Cardiac muscle cell (in vitro differentiated cells and primary cell): Measurements from ENCODE around the gene ACAP2. TPM values are rescaled to one million over a fixed set of nuclear protein-coding genes. Genes with fewer than 3 reads are reported as not detected.
"Not testable (repeated sequence)": the region's sequence is repeated elsewhere in the genome, so short reads cannot be mapped to it uniquely, and the experiment has no call there.

Experiments
- DNase-seq, 2 donors: peaks; one replicate each; pipeline versions ENCODE4 v3.0.0 to v3.0.0-alpha.2; 2010 to 2017; ENCODE audit warnings: low read depth in 1 of 2, low spot score in 1 of 2
- H3K27ac ChIP-seq: fragments of 200-600 bp; sonication (generic); 2 replicates; pipeline ENCODE4 v1.5.1; 2016
- H3K27me3 ChIP-seq: fragments of 200-600 bp; sonication (generic); 2 replicates; pipeline ENCODE4 v1.6.0; 2016; ENCODE audit warnings: control low read depth
- H3K36me3 ChIP-seq: fragments of 200-600 bp; sonication (generic); 2 replicates; pipeline ENCODE4 v1.5.1; 2016; ENCODE audit warnings: control low read depth
- H3K4me1 ChIP-seq: fragments of 200-600 bp; sonication (generic); 2 replicates; pipeline ENCODE4 v1.8.1; 2017; ENCODE audit warnings: low read depth, mild to moderate bottlenecking, mixed run types
- H3K4me3 ChIP-seq: fragments of 200-600 bp; sonication (generic); 2 replicates; pipeline ENCODE4 v1.5.1; 2016; ENCODE audit warnings: mild to moderate bottlenecking
- H3K9me3 ChIP-seq: fragments of 200-600 bp; sonication (generic); 2 replicates; pipeline ENCODE4 v1.5.1; 2017; ENCODE audit warnings: low read depth, mild to moderate bottlenecking, control low read depth
- polyA plus RNA-seq: library from polyadenylated mRNA; unstranded; fragments of >200 nt; fragmentation: Nextera tagmentation; extraction: Ambion mirVana; gene quantifications from 2 replicates; pipeline ENCODE4 v1.2.1, GENCODE V29; 2016
- total RNA-seq: library from RNA; depleted of rRNA; stranded (reverse); fragments of >200 nt; gene quantifications from 2 replicates; pipeline ENCODE4 v1.2.3, GENCODE V29; 2016
- TF ChIP-seq, protein P1 (sequence below): IDR thresholded peaks from 2 replicates; pipeline ENCODE4 v1.5.1; 2012; ENCODE audit warnings: low read depth, mild to moderate bottlenecking, low read length

The ACAP2 gene
- total and polyA plus RNA-seq, 2 experiments from 2014 or later = 36.2 to 44.4 TPM

DNA sequence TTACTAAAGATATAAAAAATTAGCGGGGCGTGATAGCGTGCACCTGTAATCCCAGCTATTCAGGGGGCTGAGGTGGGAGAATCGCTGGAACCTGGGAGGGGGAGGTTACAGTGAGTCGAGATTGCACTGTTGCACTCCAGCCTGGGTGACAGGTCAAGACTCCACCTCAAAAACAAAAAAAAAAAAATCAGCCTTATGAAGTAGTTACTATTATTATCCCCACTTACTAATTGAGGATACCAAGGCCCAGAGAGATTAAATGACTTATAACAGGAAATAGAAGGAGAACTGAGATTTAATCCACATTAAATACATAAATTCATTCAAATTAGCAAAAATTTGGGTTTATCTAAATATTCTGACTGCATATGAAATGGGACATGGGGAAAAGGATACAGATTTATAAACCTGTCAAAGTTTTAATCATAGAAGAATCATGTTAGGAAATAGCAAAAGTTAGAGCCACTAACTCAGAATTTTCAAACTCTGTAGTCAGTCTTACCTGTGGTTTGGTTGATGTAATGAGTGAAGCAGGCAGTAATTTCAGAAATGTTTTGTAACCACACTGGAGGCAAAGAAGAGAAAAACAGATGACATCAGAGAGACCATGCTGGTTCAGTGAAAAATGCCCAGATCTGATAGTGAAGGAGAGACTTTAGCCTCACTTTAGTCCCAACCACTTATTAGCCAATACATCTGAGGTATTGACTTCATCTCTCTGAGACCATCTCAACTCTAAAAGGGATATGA is 25.0 kb upstream of the ACAP2 start:
- Histone ChIP-seq H3K27ac (no peak overlapping the region), H3K27me3 (no peaks in the 10 kb centered on the region)
- peak in 1 of 2 donors; percentile 44 for DNase-seq

DNA sequence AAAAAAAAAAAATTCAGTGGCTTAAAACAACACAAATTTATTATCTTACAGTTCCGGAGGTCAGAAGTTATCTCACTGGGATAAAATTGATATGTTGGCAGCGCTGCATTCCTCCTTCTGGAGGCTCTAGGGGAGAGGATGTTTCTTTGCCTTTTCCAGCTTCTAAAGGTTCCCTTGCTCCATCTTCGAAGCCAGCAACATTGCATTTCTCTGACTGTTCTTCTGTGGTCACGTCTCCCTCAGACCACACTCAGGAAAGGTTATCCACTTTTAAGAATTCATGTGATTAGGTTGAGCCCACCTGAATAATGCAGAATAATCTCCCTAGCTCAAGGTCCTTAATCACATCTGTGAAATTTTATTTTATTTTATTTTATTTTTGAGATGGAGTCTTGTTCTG is 23.4 kb upstream of the ACAP2 start:
- Histone ChIP-seq H3K4me3 (no peak overlapping the region), H3K27me3 (no peaks in the 10 kb centered on the region), H3K27ac (no peak overlapping the region), H3K36me3 (no peaks in the 10 kb centered on the region), H3K9me3 (no peaks in the 10 kb centered on the region), H3K4me1 (peaks cover 8% of the 10 kb centered on the region)
- TF ChIP-seq, protein P1, sequence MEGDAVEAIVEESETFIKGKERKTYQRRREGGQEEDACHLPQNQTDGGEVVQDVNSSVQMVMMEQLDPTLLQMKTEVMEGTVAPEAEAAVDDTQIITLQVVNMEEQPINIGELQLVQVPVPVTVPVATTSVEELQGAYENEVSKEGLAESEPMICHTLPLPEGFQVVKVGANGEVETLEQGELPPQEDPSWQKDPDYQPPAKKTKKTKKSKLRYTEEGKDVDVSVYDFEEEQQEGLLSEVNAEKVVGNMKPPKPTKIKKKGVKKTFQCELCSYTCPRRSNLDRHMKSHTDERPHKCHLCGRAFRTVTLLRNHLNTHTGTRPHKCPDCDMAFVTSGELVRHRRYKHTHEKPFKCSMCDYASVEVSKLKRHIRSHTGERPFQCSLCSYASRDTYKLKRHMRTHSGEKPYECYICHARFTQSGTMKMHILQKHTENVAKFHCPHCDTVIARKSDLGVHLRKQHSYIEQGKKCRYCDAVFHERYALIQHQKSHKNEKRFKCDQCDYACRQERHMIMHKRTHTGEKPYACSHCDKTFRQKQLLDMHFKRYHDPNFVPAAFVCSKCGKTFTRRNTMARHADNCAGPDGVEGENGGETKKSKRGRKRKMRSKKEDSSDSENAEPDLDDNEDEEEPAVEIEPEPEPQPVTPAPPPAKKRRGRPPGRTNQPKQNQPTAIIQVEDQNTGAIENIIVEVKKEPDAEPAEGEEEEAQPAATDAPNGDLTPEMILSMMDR = no peak
- no peak for DNase-seq

More for the DNA sequence above, 25.0 kb upstream of the ACAP2 start:
- no peak overlapping the region for H3K4me3 ChIP-seq
- no peaks in the 10 kb centered on the region for H3K36me3 ChIP-seq
- no peaks in the 10 kb centered on the region for H3K4me1 ChIP-seq
- no peaks in the 10 kb centered on the region for H3K9me3 ChIP-seq
- TF ChIP-seq, protein P1 = no peak

DNA sequence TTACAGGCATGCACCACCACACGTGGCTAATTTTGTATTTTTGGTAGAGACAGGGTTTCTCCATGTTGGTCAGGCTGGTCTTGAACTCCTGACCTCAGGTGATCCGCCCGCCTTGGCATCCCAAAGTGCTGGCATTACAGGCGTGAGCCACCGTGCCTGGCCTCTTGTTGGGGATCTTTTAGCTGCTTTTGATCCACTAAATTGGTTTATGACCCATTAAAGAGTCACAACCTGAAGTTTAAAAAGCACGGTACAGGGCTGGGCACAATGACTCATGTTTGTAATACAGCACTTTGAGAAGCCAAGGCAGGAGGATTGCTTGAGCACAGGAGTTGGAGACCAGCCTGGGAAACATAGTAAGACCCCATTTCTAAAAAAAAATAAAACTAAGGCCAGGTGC is 20.1 kb upstream of the ACAP2 start:
- H3K4me3 ChIP-seq, DNase-seq: not testable (repeated sequence)

DNA sequence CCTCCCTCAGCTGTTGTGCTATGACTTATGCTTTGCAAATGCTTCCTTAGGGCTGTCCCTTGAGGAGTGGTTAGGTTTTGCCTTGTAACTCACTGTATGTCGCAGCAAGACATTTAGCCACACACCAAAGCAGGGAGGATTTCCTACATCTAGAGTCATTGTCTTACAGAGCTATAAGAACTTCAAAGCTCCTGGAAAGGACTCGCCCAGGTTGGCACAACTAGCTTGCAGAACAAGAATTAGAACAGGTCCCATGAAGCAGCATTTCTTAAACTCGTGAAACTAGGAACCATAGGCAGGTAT is 19.4 kb upstream of the ACAP2 start:
- H3K36me3 ChIP-seq = no peaks in the 10 kb centered on the region
- TF ChIP-seq, protein P1 = no peak
- no peak overlapping the region for H3K4me3 ChIP-seq
- H3K27ac ChIP-seq = no peak overlapping the region
- H3K27me3 ChIP-seq = no peaks in the 10 kb centered on the region
- no peak for DNase-seq
- peaks cover 19% of the 10 kb centered on the region for H3K4me1 ChIP-seq
- no peaks in the 10 kb centered on the region for H3K9me3 ChIP-seq

More for the DNA sequence above, 20.1 kb upstream of the ACAP2 start:
- H3K36me3 ChIP-seq, H3K27me3 ChIP-seq, H3K9me3 ChIP-seq, H3K27ac ChIP-seq: not testable (repeated sequence)
- H3K4me1 ChIP-seq = peaks cover 19% of the 10 kb centered on the region

DNA sequence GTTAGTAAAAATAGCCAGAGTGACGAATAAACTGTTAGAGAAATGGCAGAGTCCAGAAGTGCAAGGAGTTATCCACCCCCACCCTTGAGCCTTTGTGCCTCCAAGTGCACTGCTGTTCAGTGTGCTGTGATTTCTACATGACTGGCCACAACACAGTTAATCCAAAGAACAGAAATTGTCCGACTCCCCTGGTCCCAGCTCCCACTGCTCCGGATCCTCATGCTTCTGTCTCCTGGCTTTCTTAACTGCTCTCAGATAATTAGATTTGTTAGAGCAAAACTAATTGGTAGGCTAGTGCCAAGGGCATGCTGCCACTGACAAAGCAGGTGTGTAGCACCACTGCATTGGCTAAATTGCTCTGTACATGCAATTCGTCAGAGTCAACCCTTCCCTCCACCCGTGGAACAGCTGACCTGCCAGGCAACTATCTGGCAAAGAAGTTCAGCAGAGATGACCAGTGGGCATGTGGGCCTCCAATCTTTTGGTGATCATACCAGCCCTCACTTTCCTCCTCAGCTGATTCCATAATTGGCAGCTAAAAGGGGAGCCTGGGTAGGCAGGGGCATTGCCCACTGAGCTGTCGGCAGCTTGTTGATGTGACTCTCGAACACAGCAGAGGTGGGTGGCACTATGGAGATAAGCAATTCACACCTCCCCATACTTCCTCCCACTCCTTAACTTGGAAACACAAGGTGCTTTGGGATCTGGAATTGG is 18.9 kb upstream of the ACAP2 start:
- H3K27me3 ChIP-seq = no peaks in the 10 kb centered on the region
- H3K4me1 ChIP-seq = peaks cover 19% of the 10 kb centered on the region
- no peaks in the 10 kb centered on the region for H3K9me3 ChIP-seq

More for the DNA sequence above, 18.9 kb upstream of the ACAP2 start:
- DNase-seq = no peak
- Histone ChIP-seq H3K27ac (no peak overlapping the region), H3K36me3 (no peaks in the 10 kb centered on the region), H3K4me3 (no peak overlapping the region)
- TF ChIP-seq, protein P1 = no peak
